ENCODE results near the gene POLR2L.
A peak's percentile ranks its signal among the peaks of the same experiment; 100 is the strongest.

The POLR2L gene

GRCh38 chr11:842370-843002 is at the start of gene POLR2L, which contains the start of gene TSPAN4:
POLR2L (minus strand) TSS chr11:842529; CDS start chr11:842508, 21 bp downstream.
TSPAN4 (plus strand) TSS chr11:842852; CDS start chr11:850305, 7,453 bp downstream.
- peak; percentile 52 to 97 for DNase-seq

DNA sequence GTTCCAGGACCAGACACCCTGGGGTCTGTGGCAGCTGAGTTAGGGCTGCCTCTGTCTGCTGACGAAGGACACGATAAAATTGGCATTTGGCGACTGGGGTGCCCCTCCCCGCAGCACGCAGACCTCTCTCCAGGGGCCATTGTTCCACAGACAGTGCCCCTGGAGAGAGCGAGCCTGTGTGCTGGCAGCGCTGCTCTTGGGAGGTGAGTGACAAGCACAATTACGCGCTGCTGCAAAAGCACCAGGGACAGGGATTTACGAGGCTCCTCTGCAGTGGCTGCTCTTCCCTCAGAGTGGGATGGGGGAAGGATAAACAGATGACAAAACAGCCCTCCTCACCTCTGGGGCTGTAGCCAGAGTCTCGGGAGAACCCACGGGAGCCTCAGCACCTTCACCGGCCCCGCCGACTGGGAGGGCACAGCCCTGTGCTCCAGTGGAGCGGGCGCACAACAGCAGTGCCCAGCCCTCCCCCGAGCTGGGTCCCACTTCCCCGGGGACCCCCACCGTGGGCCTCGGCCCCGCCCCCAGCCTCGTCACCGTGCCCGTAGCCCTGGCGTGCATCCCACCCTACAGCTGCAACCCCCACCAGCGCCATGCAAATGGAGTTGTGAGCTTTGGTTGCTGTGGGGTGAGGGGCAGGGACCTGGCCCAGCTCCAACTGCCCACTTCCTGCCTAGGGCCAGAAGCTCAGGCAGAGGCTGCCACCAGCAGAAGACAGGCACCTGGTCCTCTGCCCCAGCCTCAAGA is 48.6 kb upstream of the POLR2L start:
- DNase-seq: no peak

- DNase-seq: no peak
Measured at GRCh38 chr11:889687-890475, 47.6 kb upstream of the POLR2L start.

- no peak for DNase-seq
Measured at GRCh38 chr11:889257-889656, 46.9 kb upstream of the POLR2L start.

DNA sequence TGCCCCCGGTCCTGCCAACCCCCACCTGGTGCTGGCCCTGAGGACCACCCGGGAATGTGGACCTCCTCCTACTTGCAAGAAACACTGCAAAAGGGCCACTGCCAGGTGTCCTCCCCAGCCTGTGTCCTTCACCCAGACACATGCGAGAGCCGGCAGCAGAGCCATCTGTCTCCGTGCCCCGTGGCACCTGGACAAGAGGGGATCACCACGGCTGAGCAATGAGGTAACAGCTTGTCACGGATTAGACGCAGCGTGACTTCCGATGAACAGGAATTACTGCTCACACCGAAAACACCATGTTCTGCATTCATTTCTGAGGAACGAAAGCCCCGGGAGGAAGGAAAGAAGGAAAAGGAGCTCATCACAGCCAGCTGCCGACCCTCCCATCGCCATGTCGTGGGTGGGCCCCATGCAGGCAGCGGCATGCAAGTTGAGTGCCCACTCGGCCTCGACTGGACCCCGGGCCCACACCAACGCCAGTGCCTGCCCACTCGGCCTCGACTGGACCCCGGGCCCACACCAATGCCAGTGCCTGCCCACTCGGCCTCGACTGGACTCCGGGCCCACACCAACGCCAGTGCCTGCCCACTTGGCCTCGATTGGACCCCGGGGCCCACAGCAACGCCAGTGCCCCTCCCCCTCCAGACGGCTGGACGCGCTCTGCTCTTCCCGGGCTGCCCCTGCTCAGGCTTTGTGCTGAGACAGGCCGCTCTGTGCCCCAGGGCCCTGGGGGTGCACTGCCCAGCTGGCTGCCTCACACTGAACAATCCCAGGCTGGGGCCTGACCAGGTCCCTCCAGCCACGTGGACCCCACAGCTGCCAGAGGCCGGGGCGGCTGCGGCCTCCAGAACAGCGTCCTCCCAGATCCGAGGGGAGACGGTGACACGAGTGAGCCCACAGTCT is 46.2 kb upstream of the POLR2L start:
- no peak for DNase-seq

DNA sequence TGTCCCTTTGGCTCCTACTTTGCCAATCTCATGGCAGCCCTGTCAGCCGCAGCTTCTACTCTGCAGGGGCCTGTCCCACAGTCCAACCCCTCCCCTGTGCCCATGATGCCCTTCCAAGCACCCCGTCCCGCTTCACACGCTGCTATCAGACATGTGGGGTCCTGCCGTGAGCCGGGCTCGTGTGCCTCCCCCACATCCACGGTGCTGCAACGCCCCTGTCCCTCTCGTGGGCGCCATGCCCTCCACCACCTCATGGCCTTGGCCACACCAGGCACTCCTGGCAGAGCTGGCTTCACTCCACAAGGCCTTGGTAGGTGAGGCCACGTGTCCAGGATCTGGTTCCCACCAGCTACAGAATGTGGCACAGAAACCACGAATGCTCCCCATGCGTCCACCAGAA is 45.3 kb upstream of the POLR2L start:
- no peak for DNase-seq

- no peak for DNase-seq
Measured at GRCh38 chr11:886568-886967, 44.2 kb upstream of the POLR2L start.

DNA sequence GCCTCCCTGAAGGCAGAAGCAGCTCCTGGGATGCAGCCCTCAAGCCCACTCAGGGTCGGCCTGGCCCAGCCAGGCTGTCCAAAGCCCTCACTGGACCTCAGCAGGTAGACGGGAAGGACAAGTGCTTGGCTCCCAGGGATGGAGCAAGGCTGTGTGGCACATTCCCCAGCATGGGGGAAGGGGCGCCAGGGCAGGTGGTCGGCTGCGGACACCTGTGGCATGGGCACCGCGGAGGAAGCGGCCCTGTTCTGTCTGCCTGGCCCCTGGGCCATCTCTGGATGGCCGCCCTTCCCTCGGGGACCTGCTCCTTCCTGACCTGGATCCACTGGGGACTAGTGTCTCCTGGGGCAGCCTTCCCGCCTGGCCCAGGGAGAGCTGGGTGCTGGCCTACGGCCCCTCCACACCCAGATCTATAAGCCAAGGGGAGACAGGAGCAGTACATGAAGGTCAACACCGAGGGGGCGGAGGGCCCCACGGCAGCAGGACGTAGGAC is 42.3 kb upstream of the POLR2L start:
- DNase-seq: no peak

- DNase-seq: no peak
Measured at GRCh38 chr11:883527-883926, 41.2 kb upstream of the POLR2L start.

DNA sequence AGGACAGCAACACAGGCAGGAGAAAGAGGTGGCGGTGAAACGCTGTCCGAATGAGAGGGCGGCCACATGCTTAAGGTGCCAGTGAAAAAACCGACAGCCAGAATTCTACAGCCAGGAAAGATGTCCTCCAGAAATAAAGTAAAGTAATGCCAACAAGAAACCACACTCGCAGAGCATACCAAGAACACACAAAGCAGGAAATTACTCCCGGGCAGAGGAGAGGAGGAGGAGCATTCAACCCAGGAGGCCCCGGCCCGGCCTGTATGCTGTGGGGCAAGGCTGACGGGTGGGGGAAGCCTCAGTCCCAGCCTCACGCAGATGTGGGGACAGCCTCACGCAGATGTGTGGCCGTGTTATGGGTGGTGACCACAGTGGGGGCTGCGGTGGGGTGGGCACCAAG is 40.3 kb upstream of the POLR2L start:
- no peak for DNase-seq

GRCh38 chr11:880447-880846 is 38.1 kb upstream of the POLR2L start:
- no peak for DNase-seq

- DNase-seq: peak in 1 of 2 experiments; percentile 68
Measured at GRCh38 chr11:877565-877964, 35.2 kb upstream of the POLR2L start.

DNA sequence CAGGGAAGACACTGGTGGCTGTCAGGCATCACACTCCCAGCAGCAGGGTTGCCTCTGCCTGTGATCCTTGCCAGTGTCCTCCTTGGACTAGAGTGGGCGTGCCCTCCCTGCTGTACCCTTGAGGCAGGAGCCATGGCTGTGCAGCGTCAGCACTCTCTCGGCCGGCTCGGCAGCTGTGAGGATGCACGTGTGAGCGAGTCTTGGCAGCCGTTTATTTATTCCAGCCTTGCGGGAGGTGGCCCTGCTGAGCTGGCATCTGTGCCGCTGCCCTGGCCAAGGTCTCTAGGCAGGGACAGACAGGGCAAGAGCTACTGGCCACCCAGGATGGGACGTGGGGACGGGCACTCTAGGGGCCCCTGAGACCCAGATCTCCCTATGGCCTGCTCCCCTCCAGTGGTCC is 34.2 kb upstream of the POLR2L start:
- no peak for DNase-seq

DNA sequence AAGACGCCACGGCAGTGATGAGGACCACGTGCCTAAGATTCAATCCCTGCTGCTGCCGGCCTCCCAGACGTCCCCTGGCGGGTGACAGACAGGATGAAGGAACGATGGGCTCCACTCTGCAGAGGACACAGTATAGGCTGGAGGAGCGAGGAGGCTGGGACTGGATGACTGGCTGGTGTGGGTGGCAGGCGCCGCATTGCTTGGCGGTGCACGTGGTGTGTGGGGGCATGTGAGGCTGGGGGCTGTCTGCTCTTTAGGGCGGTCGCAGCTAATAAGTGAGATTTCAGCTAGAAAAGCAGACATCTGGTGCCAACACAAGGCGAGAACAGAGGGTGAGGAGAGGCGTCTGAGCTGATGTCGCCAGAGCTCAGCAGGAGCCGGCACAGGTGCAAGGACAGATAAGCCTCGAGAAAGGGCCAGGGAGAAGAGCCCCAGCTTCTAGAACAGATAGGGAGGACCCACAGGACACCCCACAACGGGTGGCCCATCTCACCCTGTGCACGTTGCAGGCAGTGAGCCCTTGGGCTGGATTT is 33.5 kb upstream of the POLR2L start:
- DNase-seq: no peak

DNA sequence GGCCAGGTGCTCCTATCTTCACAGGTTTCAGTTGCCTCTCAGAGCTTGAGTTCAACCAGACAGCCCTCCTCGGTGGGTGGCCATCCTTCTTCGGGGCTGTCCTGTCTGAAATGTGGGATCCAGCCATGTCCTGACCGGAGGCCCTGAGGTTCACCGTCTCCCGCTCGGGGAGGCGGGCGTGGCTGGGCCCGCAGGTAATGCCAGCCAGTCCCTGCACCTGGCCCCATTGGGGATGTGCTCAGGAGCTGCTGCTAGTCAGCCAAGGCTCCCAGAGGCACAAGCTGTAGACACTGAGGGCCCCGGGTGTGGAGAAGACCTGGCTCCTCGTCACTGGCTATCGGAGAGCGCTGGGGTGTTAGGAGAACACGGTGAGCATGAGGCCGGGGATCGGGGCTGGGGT is 32.9 kb upstream of the POLR2L start:
- DNase-seq: no peak

DNA sequence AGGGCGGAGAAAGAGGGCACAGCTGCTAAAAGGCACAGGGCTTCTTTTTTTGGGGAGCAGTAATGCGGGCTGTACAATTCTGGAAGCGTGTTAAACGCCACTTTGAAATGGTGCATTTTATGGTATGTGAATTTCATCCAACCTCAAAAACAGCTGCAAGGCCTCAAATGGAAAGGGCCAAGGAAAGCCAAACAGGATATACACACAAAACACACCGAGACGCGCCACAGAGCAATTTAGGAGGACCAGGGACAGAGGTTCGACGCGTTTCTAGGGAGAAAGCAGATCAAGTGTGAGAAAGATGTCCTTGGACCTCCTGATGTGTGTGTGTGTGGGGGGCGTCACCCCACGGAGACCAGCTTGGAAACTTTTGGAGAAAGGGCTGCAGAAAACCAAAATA is 31.4 kb upstream of the POLR2L start:
- DNase-seq: no peak

DNA sequence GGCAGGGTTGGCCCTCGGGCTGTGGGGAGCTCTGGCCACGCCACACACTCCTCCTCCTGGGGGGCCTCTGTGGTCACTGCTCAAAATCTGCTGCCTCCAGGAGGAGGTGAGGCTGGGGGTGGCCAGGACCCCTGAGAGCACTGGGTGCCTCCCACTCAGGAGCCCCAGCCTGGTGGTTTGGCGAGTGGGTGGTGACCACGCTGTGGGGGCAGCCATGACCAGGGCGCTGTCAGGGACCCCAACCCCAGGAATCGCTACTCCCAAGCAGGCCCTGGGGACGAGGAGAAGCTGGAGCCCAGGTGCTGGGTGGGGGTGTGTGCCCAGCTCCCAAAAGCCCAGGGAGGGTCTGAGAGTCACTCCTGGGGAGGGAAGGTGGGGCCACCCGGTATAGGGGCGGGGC is 30.5 kb upstream of the POLR2L start:
- no peak for DNase-seq

DNA sequence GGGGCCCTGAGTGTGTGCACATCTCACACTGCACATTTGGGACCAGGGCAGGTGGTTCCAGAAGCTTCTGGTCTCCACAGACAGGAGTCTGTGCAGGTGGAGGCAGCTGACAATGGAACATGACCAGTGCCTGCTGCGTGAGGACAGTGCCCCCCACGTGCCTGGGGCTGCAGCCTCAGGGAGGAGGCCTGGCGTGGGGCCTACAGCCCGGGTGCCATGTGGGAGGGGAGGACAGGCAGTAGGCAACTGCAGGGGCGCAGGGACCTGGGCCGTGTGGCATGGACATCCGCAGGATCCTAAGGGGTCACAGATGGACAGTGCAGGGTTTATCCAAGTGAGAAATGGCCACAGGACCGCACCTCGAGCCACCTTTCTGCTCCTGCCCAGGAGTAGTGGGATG is 29.1 kb upstream of the POLR2L start:
- no peak for DNase-seq

GRCh38 chr11:870418-870817 is 28.1 kb upstream of the POLR2L start:
- no peak for DNase-seq

DNA sequence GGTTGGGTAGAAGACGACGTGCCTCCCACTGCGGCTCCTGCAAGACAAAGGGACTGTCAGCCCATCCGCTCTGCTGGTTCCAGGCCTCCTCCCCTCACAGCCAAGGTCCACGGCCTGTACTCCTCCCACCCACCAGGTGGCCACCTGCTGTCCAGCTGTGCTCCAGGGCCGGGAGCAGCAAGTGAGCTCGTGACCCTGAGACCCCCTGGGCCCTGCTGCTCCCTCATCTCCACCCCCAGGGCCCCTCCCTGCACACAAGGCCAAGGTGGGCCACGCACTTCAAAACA is 27.7 kb upstream of the POLR2L start:
- no peak for DNase-seq

DNA sequence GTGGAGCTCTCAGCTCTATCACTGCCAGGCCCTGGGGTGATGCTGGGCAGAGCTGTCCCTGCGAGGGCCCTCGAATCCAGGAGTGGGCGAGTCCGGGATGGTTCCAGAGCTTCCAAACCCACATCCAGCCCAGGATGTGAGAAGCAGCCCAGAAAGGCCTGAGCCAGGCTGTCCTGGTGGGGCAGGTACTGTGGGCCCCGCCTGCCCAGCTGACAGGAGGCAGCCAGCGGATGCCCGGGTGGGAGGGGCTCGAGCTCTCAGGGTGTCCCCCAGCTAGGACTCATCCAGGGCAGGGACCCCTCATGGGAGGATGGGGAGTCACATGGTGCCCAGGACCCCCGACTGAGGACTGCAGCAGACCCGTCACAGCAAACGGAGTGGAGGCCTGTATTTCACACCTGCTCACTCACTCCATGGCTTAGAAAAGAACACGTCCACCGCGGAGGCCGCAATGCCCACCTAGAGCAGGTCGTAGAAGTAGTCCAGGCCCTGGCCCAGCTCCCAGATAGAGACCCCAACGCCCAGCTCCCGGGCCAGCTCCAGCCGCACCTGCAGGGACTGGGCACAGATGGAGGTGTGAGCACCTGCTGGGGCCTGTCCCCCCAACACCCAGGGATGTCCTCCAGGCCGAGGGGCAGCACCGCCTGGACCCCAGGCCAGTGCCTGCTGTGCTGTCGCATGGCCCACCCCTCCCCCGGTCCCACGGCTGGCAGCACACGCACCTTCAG is 27.2 kb upstream of the POLR2L start:
- DNase-seq: no peak

DNA sequence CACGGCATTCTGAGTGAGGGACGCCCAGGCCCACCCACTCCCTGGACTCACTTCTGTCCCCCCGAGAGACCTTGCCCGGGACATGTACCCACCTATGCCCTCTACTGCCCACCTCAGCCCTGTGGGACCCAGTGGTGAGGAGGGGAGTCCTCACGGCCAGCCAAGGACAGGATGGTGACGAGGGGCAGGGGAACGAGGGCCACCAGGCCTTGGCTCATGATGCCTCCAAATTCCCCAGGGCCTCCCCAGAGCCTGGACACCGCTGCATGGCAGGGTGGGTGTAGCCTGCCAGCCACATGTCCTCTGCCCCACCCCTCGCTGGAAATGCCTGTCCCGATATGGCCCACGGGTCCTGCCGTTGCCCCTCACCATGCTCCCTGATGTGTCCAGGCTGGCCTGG is 26.5 kb upstream of the POLR2L start:
- no peak for DNase-seq
